ENCODE data around the gene ASMTL. TPM values are rescaled to one million over a fixed set of nuclear protein-coding genes. Genes with fewer than 3 reads are reported as not detected.
"Not testable (repeated sequence)": the region's sequence is repeated elsewhere in the genome, so short reads cannot be mapped to it uniquely, and the experiment has no call there.

Gene ASMTL
- total RNA-seq, 1 experiment from 2014 or later: 42.7 TPM

GRCh38 chrX:1427756-1428155 lies 25.0 kb downstream of the ASMTL start:
- Histone ChIP-seq H3K36me3 (ENCODE audit: low read depth) (0 out of 2 replicates have a peak, but pooled peaks cover 3% of the 10 kb centered on the region), H3K79me2 (ENCODE audit: low read depth) (no peaks in the 10 kb centered on the region), H3K9me3 (ENCODE audit: insufficient read depth, low read depth) (0 out of 2 replicates have a peak, but pooled peaks cover 3% of the 10 kb centered on the region), H3K4me2 (no peak overlapping the region), H3K27me3 (ENCODE audit: insufficient read depth, low read depth) (no peaks in the 10 kb centered on the region), H4K20me1 (ENCODE audit: insufficient read depth) (no peaks in the 10 kb centered on the region), H2AFZ (no peak overlapping the region), H3K27ac (no peak overlapping the region), H3K9me2 (ENCODE audit: insufficient read depth) (no peaks in the 10 kb centered on the region), H3K4me3 (no peak overlapping the region), H3F3A (ENCODE audit: insufficient read depth, low read depth) (no peaks in the 10 kb centered on the region), H3K4me1 (replicated peaks; ENCODE audit: insufficient read depth) (no peaks in the 10 kb centered on the region)
- DNase-seq: no peak
- TF ChIP-seq CTCF (conservative IDR thresholded peaks at IDR 0.05): no peak
- no peak for TF ChIP-seq EZH2 (IDR thresholded peaks at IDR 0.05; ENCODE audit: low read depth)
- ChIA-PET CTCF (no interaction called here), POLR2A (ENCODE audit: unreplicated experiment) (no interaction called here)
- intact Hi-C loops (cut with micrococcal nuclease; ENCODE audit: unreplicated experiment): no loop called here
- no TSS peak for BruUV-seq (replicated peaks)

- H4K20me1 ChIP-seq (ENCODE audit: insufficient read depth); H3K9me3 ChIP-seq (ENCODE audit: insufficient read depth, low read depth); H3F3A ChIP-seq (ENCODE audit: insufficient read depth, low read depth); H2AFZ ChIP-seq; H3K4me2 ChIP-seq; H3K27me3 ChIP-seq (ENCODE audit: insufficient read depth, low read depth); H3K79me2 ChIP-seq (ENCODE audit: low read depth); H3K4me3 ChIP-seq; intact Hi-C loops (cut with micrococcal nuclease; ENCODE audit: unreplicated experiment); DNase-seq; BruUV-seq (replicated peaks); CTCF ChIA-PET; H3K4me1 ChIP-seq (replicated peaks; ENCODE audit: insufficient read depth); H3K27ac ChIP-seq; POLR2A ChIA-PET (ENCODE audit: unreplicated experiment); H3K9me2 ChIP-seq (ENCODE audit: insufficient read depth): not testable (repeated sequence)
- 0 out of 2 replicates have a peak, but pooled peaks cover 10% of the 10 kb centered on the region for H3K36me3 ChIP-seq (ENCODE audit: low read depth)
Observed at GRCh38 chrX:1426321-1426720, 26.4 kb downstream of the ASMTL start.

- DNase-seq: no peak
Observed at GRCh38 chrX:1425381-1425780, 27.3 kb downstream of the ASMTL start.

More at GRCh38 chrX:1425381-1425780, 27.3 kb downstream of the ASMTL start:
- Histone ChIP-seq H3K9me2 (ENCODE audit: insufficient read depth) (no peaks in the 10 kb centered on the region), H3K27me3 (ENCODE audit: insufficient read depth, low read depth) (no peaks in the 10 kb centered on the region), H3K27ac (no peak overlapping the region), H3K4me1 (replicated peaks; ENCODE audit: insufficient read depth) (no peaks in the 10 kb centered on the region), H3F3A (ENCODE audit: insufficient read depth, low read depth) (peaks cover 9% of the 10 kb centered on the region; the same call in 1 of the 2 replicates), H3K4me2 (no peak overlapping the region), H3K79me2 (ENCODE audit: low read depth) (no peaks in the 10 kb centered on the region), H3K4me3 (no peak overlapping the region), H4K20me1 (ENCODE audit: insufficient read depth) (no peaks in the 10 kb centered on the region), H3K36me3 (ENCODE audit: low read depth) (0 out of 2 replicates have a peak, but pooled peaks cover 11% of the 10 kb centered on the region), H3K9me3 (ENCODE audit: insufficient read depth, low read depth) (0 out of 2 replicates have a peak, but pooled peaks cover 6% of the 10 kb centered on the region), H2AFZ (no peak overlapping the region)
- TF ChIP-seq EZH2 (IDR thresholded peaks at IDR 0.05; ENCODE audit: low read depth): no peak
- no peak for TF ChIP-seq CTCF (conservative IDR thresholded peaks at IDR 0.05)
- intact Hi-C loops (cut with micrococcal nuclease; ENCODE audit: unreplicated experiment): no loop called here
- POLR2A ChIA-PET (ENCODE audit: unreplicated experiment): no interaction called here
- no TSS peak for BruUV-seq (replicated peaks)
- CTCF ChIA-PET: no interaction called here

Data from PC-9 (cell line).